Activated CD8-positive, alpha-beta memory T cell treated with anti-CD3 and anti-CD28 coated beads for 36 hours (primary cell): ENCODE data around the gene DLGAP1. TPM values are rescaled to one million over a fixed set of nuclear protein-coding genes. Genes with fewer than 3 reads are reported as not detected.

ENCODE experiments used
- CTCF ChIA-PET: fragments of 350-600 bp; sonication (Branson Sonifier 250); formaldehyde crosslinking; loops from one replicate; lab custom pipeline; 2021; ENCODE audit warnings: antibody characterized with exemption; lab: Charles Lee
- POLR2A ChIA-PET: fragments of 350-600 bp; sonication (Branson Sonifier 250); formaldehyde crosslinking; loops from one replicate; lab custom pipeline; 2021; ENCODE audit warnings: antibody characterized with exemption; lab: Charles Lee
- total RNA-seq, 2 experiments: library from RNA; stranded (reverse); gene quantifications; one replicate each; pipeline ENCODE4 v1.2.3, GENCODE V29; 2021

DLGAP1 gene
- total RNA-seq, 2 experiments from 2014 or later = not detected

GRCh38 chr18:3869848-3870247, 585.3 kb downstream of the DLGAP1 start:
- ChIA-PET CTCF (interaction anchor here (1.0 to 2.0 kb wide), 3 partner anchors 8 to 125 kb away, joined by 3 to 5 read pairs (median 4); no protein-coding TSS in a partner anchor), POLR2A (no interaction called here)

GRCh38 chr18:3867864-3868311, 587.2 kb downstream of the DLGAP1 start:
- POLR2A ChIA-PET = no interaction called here
- CTCF ChIA-PET = no interaction called here

GRCh38 chr18:3867236-3867635, 587.9 kb downstream of the DLGAP1 start:
- CTCF ChIA-PET = no interaction called here
- POLR2A ChIA-PET = no interaction called here

- POLR2A ChIA-PET = no interaction called here
- CTCF ChIA-PET = no interaction called here
These were observed 590.3 kb downstream of the DLGAP1 start for GRCh38 chr18:3864669-3865298.

GRCh38 chr18:3863593-3863992, 591.5 kb downstream of the DLGAP1 start:
- ChIA-PET POLR2A (no interaction called here), CTCF (no interaction called here)

GRCh38 chr18:3863006-3863405, 592.1 kb downstream of the DLGAP1 start:
- ChIA-PET CTCF (no interaction called here), POLR2A (no interaction called here)

- ChIA-PET CTCF (no interaction called here), POLR2A (no interaction called here)
These were observed 593.6 kb downstream of the DLGAP1 start for GRCh38 chr18:3861495-3861894.

- POLR2A ChIA-PET = no interaction called here
- CTCF ChIA-PET = no interaction called here
These were observed 597.6 kb downstream of the DLGAP1 start for GRCh38 chr18:3857544-3857943.

- ChIA-PET POLR2A (no interaction called here), CTCF (no interaction called here)
These were observed 599.1 kb downstream of the DLGAP1 start for GRCh38 chr18:3855966-3856365.

- ChIA-PET POLR2A (no interaction called here), CTCF (no interaction called here)
These were observed 602.8 kb downstream of the DLGAP1 start for GRCh38 chr18:3852321-3852720.

GRCh38 chr18:3851159-3851558, 603.9 kb downstream of the DLGAP1 start:
- ChIA-PET CTCF (no interaction called here), POLR2A (no interaction called here)

- POLR2A ChIA-PET = no interaction called here
- CTCF ChIA-PET = no interaction called here
These were observed 606.8 kb downstream of the DLGAP1 start for GRCh38 chr18:3848316-3848715.

- ChIA-PET CTCF (no interaction called here), POLR2A (interaction anchor here (0.6 kb wide), 1 partner anchor 246 kb away, joined by 4 read pairs; no protein-coding TSS in a partner anchor)
These were observed 609.9 kb downstream of the DLGAP1 start for GRCh38 chr18:3845161-3845560.

GRCh38 chr18:3842844-3843243, 612.3 kb downstream of the DLGAP1 start:
- ChIA-PET POLR2A (no interaction called here), CTCF (no interaction called here)

GRCh38 chr18:3840766-3841165, 614.3 kb downstream of the DLGAP1 start:
- POLR2A ChIA-PET = no interaction called here
- CTCF ChIA-PET = no interaction called here

GRCh38 chr18:3839581-3839981, 615.5 kb downstream of the DLGAP1 start:
- CTCF ChIA-PET = no interaction called here

GRCh38 chr18:3836483-3837335, 618.4 kb downstream of the DLGAP1 start:
- POLR2A ChIA-PET = no interaction called here
- CTCF ChIA-PET = no interaction called here

More at GRCh38 chr18:3839581-3839981, 615.5 kb downstream of the DLGAP1 start:
- POLR2A ChIA-PET = no interaction called here

GRCh38 chr18:3832025-3832638, 623.0 kb downstream of the DLGAP1 start:
- ChIA-PET CTCF (interaction anchor here (0.7 kb wide), 1 partner anchor 24 kb away, joined by 3 read pairs; no protein-coding TSS in a partner anchor), POLR2A (no interaction called here)

- ChIA-PET POLR2A (no interaction called here), CTCF (no interaction called here)
These were observed 624.5 kb downstream of the DLGAP1 start for GRCh38 chr18:3830604-3831003.

GRCh38 chr18:3827236-3827845, 627.8 kb downstream of the DLGAP1 start:
- ChIA-PET POLR2A (no interaction called here), CTCF (no interaction called here)
